ENCODE data around the gene GSTA2.

DNA sequence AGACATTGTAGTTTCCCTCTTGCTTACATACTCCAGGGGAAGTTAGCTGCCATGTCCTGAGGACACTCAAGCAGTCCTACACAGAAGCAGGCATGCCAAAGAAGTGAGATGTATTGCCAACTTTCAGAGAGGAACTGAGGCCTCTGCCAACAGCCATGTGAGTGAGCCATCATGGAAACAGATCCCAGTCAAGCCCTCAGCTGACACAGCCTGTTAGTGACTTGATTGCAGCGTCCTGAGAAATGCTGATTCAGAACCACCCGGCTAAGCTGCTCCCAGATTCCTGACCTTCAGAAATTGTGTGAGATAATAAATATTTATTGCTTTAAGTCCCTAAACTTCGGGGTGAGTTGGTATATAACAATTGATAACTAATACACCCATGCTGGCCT lies 38.1 kb downstream of the GSTA2 start:
- TF ChIP-seq, protein P1, sequence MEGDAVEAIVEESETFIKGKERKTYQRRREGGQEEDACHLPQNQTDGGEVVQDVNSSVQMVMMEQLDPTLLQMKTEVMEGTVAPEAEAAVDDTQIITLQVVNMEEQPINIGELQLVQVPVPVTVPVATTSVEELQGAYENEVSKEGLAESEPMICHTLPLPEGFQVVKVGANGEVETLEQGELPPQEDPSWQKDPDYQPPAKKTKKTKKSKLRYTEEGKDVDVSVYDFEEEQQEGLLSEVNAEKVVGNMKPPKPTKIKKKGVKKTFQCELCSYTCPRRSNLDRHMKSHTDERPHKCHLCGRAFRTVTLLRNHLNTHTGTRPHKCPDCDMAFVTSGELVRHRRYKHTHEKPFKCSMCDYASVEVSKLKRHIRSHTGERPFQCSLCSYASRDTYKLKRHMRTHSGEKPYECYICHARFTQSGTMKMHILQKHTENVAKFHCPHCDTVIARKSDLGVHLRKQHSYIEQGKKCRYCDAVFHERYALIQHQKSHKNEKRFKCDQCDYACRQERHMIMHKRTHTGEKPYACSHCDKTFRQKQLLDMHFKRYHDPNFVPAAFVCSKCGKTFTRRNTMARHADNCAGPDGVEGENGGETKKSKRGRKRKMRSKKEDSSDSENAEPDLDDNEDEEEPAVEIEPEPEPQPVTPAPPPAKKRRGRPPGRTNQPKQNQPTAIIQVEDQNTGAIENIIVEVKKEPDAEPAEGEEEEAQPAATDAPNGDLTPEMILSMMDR (IDR thresholded peaks at IDR 0.05; ENCODE audit: low read length) = no peak
- TF ChIP-seq EZH2 (IDR thresholded peaks at IDR 0.05; ENCODE audit: borderline replicate concordance, low read length) = no peak
